ENCODE data around the gene CHRNE. TPM values are rescaled to one million over a fixed set of nuclear protein-coding genes. Genes with fewer than 3 reads are reported as not detected.

Gene CHRNE
- total RNA-seq, 4 donors from 2014 or later: 0.50 to 3.6 (median 1.5) TPM

- DNase-seq (ENCODE audit: low spot score): no peak
- no peak for ATAC-seq (ENCODE audit: low FRiP score)
Measured at GRCh38 chr17:4944554-4945175, 41.8 kb upstream of the CHRNE start.

GRCh38 chr17:4944163-4944553 is 41.3 kb upstream of the CHRNE start:
- no peak for TF ChIP-seq CTCF (IDR thresholded peaks at IDR 0.05)
- ATAC-seq (ENCODE audit: low FRiP score): no peak
- no peak for DNase-seq (ENCODE audit: low spot score)

More at GRCh38 chr17:4944554-4945175, 41.8 kb upstream of the CHRNE start:
- TF ChIP-seq CTCF (IDR thresholded peaks at IDR 0.05): no peak

GRCh38 chr17:4942760-4943508 is 40.0 kb upstream of the CHRNE start:
- no peak for ATAC-seq (ENCODE audit: low FRiP score)
- no peak for DNase-seq (ENCODE audit: low spot score)
- no peak for TF ChIP-seq CTCF (IDR thresholded peaks at IDR 0.05)

- ATAC-seq (ENCODE audit: low FRiP score) (no peak), DNase-seq (ENCODE audit: low spot score) (no peak)
- no peak for TF ChIP-seq CTCF (IDR thresholded peaks at IDR 0.05)
Measured at GRCh38 chr17:4941319-4941610, 38.4 kb upstream of the CHRNE start.

GRCh38 chr17:4940555-4941318 is 37.8 kb upstream of the CHRNE start:
- no peak for DNase-seq (ENCODE audit: low spot score)
- peak; percentile 62 for ATAC-seq (ENCODE audit: low FRiP score)
- TF ChIP-seq CTCF (IDR thresholded peaks at IDR 0.05): no peak

- peak; percentile 85 for DNase-seq (ENCODE audit: low spot score)
- TF ChIP-seq CTCF (IDR thresholded peaks at IDR 0.05): no peak
- ATAC-seq (ENCODE audit: low FRiP score): peak; percentile 92
Measured at GRCh38 chr17:4939796-4940554, 37.1 kb upstream of the CHRNE start, which contains the start of the genes RNF167 and SLC25A11. Gene RNF167, plus strand, starts transcription at chr17:4940268. Its CDS starts 642 bp downstream, at chr17:4940910. Gene SLC25A11, minus strand, starts transcription at chr17:4940046. Its CDS starts 136 bp downstream, at chr17:4939910.

Data from omental fat pad (tissue), 4 donors.